CD14-positive monocyte (primary cell): Measurements from ENCODE around the gene DPP6. TPM values are rescaled to one million over a fixed set of nuclear protein-coding genes. Genes with fewer than 3 reads are reported as not detected.

Experiments used
- DNase-seq, 3 donors: peaks; one replicate each; pipeline ENCODE4 v3.0.0-alpha.2; 2011 to 2022
- H2AFZ ChIP-seq: 2 replicates; pipeline ENCODE4 v1.6.0; 2012; ENCODE audit warnings: mild to moderate bottlenecking, low read depth, low read length, inconsistent platforms; ENCODE audit not compliant: insufficient read depth, poor library complexity, severe bottlenecking
- H3K27ac ChIP-seq, 2 donors: 1 replicate in 1 of 2; 2 replicates in 1 of 2; pipeline ENCODE4 v1.5.1; 2012 to 2013; ENCODE audit warnings: low read length in 2 of 2, control low read depth in 1 of 2, inconsistent platforms in 1 of 2, low read depth in 1 of 2, mild to moderate bottlenecking in 1 of 2
- H3K27me3 ChIP-seq, 2 donors: one replicate each; pipeline versions ENCODE4 v1.6.0 to v1.6.1; 2011 to 2013; ENCODE audit warnings: low read length in 2 of 2; ENCODE audit not compliant: control insufficient read depth in 2 of 2, insufficient read depth in 2 of 2
- H3K36me3 ChIP-seq, 2 donors: replicated peaks in 1 of 2; 1 replicate in 1 of 2; 2 replicates in 1 of 2; pipeline versions ENCODE4 v1.5.1 to v1.6.1; 2012 to 2013; ENCODE audit warnings: low read length in 2 of 2, control low read depth in 1 of 2, inconsistent platforms in 1 of 2, mild to moderate bottlenecking in 1 of 2; ENCODE audit not compliant: insufficient read depth in 2 of 2, control insufficient read depth in 1 of 2
- H3K4me1 ChIP-seq, 2 donors: 1 replicate in 1 of 2; 2 replicates in 1 of 2; pipeline versions ENCODE4 v1.5.1 to v1.6.1; 2012 to 2013; ENCODE audit warnings: low read length in 2 of 2, control low read depth in 1 of 2, inconsistent platforms in 1 of 2, mild to moderate bottlenecking in 1 of 2, moderate library complexity in 1 of 2; ENCODE audit not compliant: insufficient read depth in 2 of 2, control insufficient read depth in 1 of 2
- H3K4me2 ChIP-seq: replicated peaks from 2 replicates; pipeline ENCODE3; 2012; ENCODE audit warnings: low read length, moderate library complexity, mild to moderate bottlenecking; ENCODE audit not compliant: poor library complexity, severe bottlenecking; ENCODE audit errors: extremely low read depth
- H3K4me3 ChIP-seq, 3 experiments: fragments of 200-600 bp in 1 of 3; sonication (generic) in 1 of 3; replicated peaks in 1 of 3; 1 replicate in 2 of 3; 2 replicates in 1 of 3; pipeline ENCODE4 v1.5.1; 2011 to 2013; ENCODE audit warnings: low read length in 3 of 3, mild to moderate bottlenecking in 3 of 3, control low read depth in 2 of 3, low read depth in 2 of 3, inconsistent platforms in 1 of 3, moderate library complexity in 1 of 3
- H3K79me2 ChIP-seq: 2 replicates; pipeline ENCODE4 v1.6.0; 2012; ENCODE audit warnings: mild to moderate bottlenecking, control low read depth, inconsistent platforms, low read length, moderate library complexity; ENCODE audit not compliant: insufficient read depth
- H3K9ac ChIP-seq: 2 replicates; pipeline ENCODE4 v1.6.0; 2017; ENCODE audit warnings: low read length, mild to moderate bottlenecking; ENCODE audit not compliant: insufficient read depth, poor library complexity, severe bottlenecking
- H3K9me3 ChIP-seq, 2 donors: replicated peaks in 1 of 2; 1 replicate in 1 of 2; 2 replicates in 1 of 2; pipeline versions ENCODE4 v1.5.1 to v1.6.1; 2012 to 2013; ENCODE audit warnings: low read length in 2 of 2, control low read depth in 1 of 2; ENCODE audit not compliant: control insufficient read depth in 1 of 2, insufficient read depth in 1 of 2
- H4K20me1 ChIP-seq: 2 replicates; pipeline ENCODE4 v1.6.0; 2012; ENCODE audit warnings: mild to moderate bottlenecking, low read length, control low read depth, moderate library complexity; ENCODE audit not compliant: insufficient read depth
- H3K27ac Mint-ChIP-seq, 7 donors: one replicate each; pipeline ENCODE4 v1.8.0; 2020; ENCODE audit warnings: mild to moderate bottlenecking in 7 of 7, mixed read lengths in 7 of 7, moderate library complexity in 6 of 7, inconsistent platforms in 2 of 7
- H3K27me3 Mint-ChIP-seq, 3 donors: one replicate each; pipeline ENCODE4 v1.8.0; 2021 to 2022; ENCODE audit warnings: low read depth in 3 of 3, mild to moderate bottlenecking in 3 of 3, mixed read lengths in 3 of 3, moderate library complexity in 3 of 3, inconsistent platforms in 1 of 3
- H3K36me3 Mint-ChIP-seq, 2 donors: one replicate each; pipeline ENCODE4 v1.8.0; 2020; ENCODE audit warnings: mixed read lengths in 2 of 2, inconsistent platforms in 1 of 2, mild to moderate bottlenecking in 1 of 2
- H3K4me1 Mint-ChIP-seq: one replicate; pipeline ENCODE4 v1.8.0; 2020; ENCODE audit warnings: mild to moderate bottlenecking, mixed read lengths
- H3K4me3 Mint-ChIP-seq, 2 donors: one replicate each; pipeline ENCODE4 v1.8.0; 2020; ENCODE audit warnings: mild to moderate bottlenecking in 2 of 2, mixed read lengths in 2 of 2, moderate library complexity in 1 of 2
- H3K9me3 Mint-ChIP-seq, 7 donors: one replicate each; pipeline ENCODE4 v1.8.0; 2020 to 2022; ENCODE audit warnings: mixed read lengths in 7 of 7, mild to moderate bottlenecking in 6 of 7, moderate library complexity in 6 of 7, inconsistent platforms in 2 of 7
- WGBS: methylation state at CpG from one replicate; pipeline ENCODE4 v1.1.5; 2013; ENCODE audit warnings: missing lambda C conversion rate; ENCODE audit not compliant: insufficient coverage; 5-methylcytosine and 5-hydroxymethylcytosine counted together
- intact Hi-C, 2 donors: fragments of 100-400 bp; cut with micrococcal nuclease; formaldehyde crosslinking; loops; one replicate each; pipeline versions ENCODE4 v1.15.0 to v1.15.1; 2023
- polyA plus RNA-seq, 3 donors: library from polyadenylated mRNA; depleted of rRNA in 1 of 3; unstranded in 2 of 3; stranded (reverse) in 1 of 3; fragments of 300-500 nt in 2 of 3; fragments of >200 nt in 1 of 3; fragmentation: Illumina TruSeq in 2 of 3; gene quantifications; 1 replicate in 2 of 3; 2 replicates in 1 of 3; pipeline ENCODE4 v1.2.3, GENCODE V29; 2012 to 2021
- TF ChIP-seq, protein P1 (sequence below): fragments of 200-600 bp; IDR thresholded peaks from one replicate; pipeline ENCODE4 v1.8.0; 2022; ENCODE audit warnings: antibody characterized with exemption, mild to moderate bottlenecking

The DPP6 gene
- polyA plus RNA-seq, 3 donors: not detected

DNA sequence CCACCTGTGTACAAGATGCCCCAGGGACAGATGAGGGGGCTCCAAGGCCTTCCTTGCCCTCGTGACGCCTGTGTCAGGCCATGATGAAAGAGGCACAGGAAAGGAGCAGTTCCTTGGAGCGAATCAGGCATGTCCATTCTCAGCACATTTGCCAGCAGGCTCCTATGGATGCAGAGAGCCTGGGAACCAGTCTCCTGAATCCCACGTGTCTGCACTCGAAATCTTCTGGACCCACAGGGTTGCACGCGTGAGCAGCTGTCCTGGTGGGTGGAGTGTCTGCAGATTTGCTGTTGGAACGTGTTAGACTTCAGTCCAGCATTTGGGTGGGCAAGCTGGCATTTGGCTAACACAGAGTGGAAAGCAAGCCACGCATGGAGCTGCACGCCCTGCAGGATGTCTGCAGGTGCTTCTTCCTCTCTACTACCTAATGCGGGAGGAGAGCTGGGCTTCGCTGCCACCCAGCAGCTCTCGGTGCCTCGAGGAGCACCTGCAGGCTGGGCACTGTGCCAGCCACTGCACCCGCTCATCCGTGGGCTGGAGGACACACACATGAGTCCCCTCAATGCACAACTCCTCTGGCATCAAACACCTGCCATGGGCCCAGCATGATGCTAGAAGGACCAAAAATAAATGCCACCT is 810.1 kb downstream of the DPP6 start:
- Mint-ChIP-seq H3K9me3 (peaks cover 0 to 3% (median 0%) of the 10 kb centered on the region in 7 donors), H3K4me1 (no peaks in the 10 kb centered on the region), H3K36me3 (no peaks in the 10 kb centered on the region), H3K27ac (no peak overlapping the region), H3K27me3 (peaks cover 3 to 8% (median 5%) of the 10 kb centered on the region in 3 donors), H3K4me3 (no peak overlapping the region)
- Histone ChIP-seq H3K27me3 (no peaks in the 10 kb centered on the region), H3K4me2 (no peak overlapping the region), H3K9ac (no peak overlapping the region), H3K79me2 (no peaks in the 10 kb centered on the region), H3K4me3 (no peak overlapping the region), H2AFZ (no peak overlapping the region), H3K4me1 (no peaks in the 10 kb centered on the region), H3K36me3 (no peaks in the 10 kb centered on the region), H3K27ac (no peak overlapping the region), H4K20me1 (no peaks in the 10 kb centered on the region), H3K9me3 (no peaks in the 10 kb centered on the region)
- TF ChIP-seq, protein P1, sequence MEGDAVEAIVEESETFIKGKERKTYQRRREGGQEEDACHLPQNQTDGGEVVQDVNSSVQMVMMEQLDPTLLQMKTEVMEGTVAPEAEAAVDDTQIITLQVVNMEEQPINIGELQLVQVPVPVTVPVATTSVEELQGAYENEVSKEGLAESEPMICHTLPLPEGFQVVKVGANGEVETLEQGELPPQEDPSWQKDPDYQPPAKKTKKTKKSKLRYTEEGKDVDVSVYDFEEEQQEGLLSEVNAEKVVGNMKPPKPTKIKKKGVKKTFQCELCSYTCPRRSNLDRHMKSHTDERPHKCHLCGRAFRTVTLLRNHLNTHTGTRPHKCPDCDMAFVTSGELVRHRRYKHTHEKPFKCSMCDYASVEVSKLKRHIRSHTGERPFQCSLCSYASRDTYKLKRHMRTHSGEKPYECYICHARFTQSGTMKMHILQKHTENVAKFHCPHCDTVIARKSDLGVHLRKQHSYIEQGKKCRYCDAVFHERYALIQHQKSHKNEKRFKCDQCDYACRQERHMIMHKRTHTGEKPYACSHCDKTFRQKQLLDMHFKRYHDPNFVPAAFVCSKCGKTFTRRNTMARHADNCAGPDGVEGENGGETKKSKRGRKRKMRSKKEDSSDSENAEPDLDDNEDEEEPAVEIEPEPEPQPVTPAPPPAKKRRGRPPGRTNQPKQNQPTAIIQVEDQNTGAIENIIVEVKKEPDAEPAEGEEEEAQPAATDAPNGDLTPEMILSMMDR: no peak
- intact Hi-C loops: no loop called here
- 79% methylated on average over 13 of the region's 16 CpGs for WGBS
- no peak for DNase-seq

DNA sequence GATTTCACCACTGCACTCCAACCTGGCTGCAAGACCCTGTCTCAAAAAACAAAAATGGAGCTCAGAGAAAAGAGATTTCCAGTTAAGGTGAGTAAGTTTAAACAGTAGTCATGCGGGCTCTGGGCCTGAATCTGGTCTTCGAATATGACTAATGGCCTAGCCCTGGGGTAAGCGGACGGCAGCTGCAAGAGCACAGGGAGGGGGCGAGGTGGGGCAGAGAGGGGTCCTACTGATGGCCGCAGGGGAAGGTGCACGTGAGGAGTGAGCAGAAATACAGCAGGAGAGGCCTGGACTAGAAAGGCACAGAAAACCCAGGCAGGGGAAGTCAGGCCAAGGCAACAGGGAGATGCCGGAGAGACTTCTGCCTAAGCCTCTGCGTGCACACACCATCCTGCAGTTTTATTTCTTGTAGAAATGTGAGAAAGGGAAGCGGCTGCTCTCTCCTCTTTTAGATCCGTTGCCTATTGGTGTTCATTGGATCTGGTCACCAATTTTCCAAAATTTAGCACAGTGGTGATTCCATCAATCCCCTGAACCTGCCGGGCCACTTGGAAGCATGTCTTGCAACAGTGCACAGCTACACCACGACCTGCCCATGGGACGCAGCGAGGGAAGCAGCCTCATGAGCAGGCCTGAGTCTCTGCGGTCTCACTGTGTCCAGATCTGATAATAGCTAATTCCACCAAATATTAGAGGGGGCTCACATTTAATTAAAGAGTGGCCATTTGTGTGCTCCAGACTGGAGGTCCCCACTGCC is 811.7 kb downstream of the DPP6 start:
- WGBS: 88% methylated on average over 12 of the region's 16 CpGs
- H3K27ac ChIP-seq: no peak overlapping the region
- no peak overlapping the region for H2AFZ ChIP-seq
- Mint-ChIP-seq H3K27me3 (peaks cover 11 to 18% (median 13%) of the 10 kb centered on the region in 3 donors), H3K4me3 (no peak overlapping the region), H3K4me1 (no peaks in the 10 kb centered on the region), H3K36me3 (no peaks in the 10 kb centered on the region), H3K27ac (no peak overlapping the region), H3K9me3 (peaks cover 0 to 7% (median 0%) of the 10 kb centered on the region in 7 donors)
- no peak overlapping the region for H3K4me2 ChIP-seq
- no peaks in the 10 kb centered on the region for H3K36me3 ChIP-seq
- peaks cover 0 to 5% of the 10 kb centered on the region in 2 donors for H3K27me3 ChIP-seq
- H3K4me1 ChIP-seq: no peaks in the 10 kb centered on the region
- H4K20me1 ChIP-seq: no peaks in the 10 kb centered on the region
- no peak overlapping the region for H3K9ac ChIP-seq
- intact Hi-C loops: no loop called here
- no peak overlapping the region for H3K4me3 ChIP-seq
- TF ChIP-seq, protein P1: no peak
- no peaks in the 10 kb centered on the region for H3K9me3 ChIP-seq
- H3K79me2 ChIP-seq: no peaks in the 10 kb centered on the region
- no peak for DNase-seq
